Liver (tissue), 9 donors: Measurements from ENCODE around the gene ACBD7. TPM values are rescaled to one million over a fixed set of nuclear protein-coding genes. Genes with fewer than 3 reads are reported as not detected.

Experiments used
- DNase-seq: peaks from one replicate; pipeline ENCODE4 v3.0.0-alpha.2; 2017; ENCODE audit warnings: low spot score
- H3K27ac ChIP-seq, 2 donors: one replicate each; pipeline ENCODE4 v1.7.0; 2013; ENCODE audit warnings: inconsistent platforms in 2 of 2, low read length in 2 of 2, control low read depth in 1 of 2, low read depth in 1 of 2, mild to moderate bottlenecking in 1 of 2
- H3K27me3 ChIP-seq, 4 donors: one replicate each; pipeline versions ENCODE4 v1.6.1 to v1.7.0; 2013; ENCODE audit warnings: low read length in 3 of 4, inconsistent platforms in 1 of 4, mild to moderate bottlenecking in 1 of 4, moderate library complexity in 1 of 4; ENCODE audit not compliant: control insufficient read depth in 4 of 4, insufficient read depth in 4 of 4
- H3K36me3 ChIP-seq, 4 donors: one replicate each; pipeline versions ENCODE4 v1.6.1 to v1.7.0; 2013; ENCODE audit warnings: low read length in 3 of 4, mild to moderate bottlenecking in 3 of 4, low read depth in 1 of 4, moderate library complexity in 1 of 4; ENCODE audit not compliant: control insufficient read depth in 4 of 4, insufficient read depth in 3 of 4
- H3K4me1 ChIP-seq, 4 donors: one replicate each; pipeline versions ENCODE4 v1.6.1 to v1.7.0; 2013; ENCODE audit warnings: low read length in 3 of 4, mild to moderate bottlenecking in 3 of 4, moderate library complexity in 1 of 4; ENCODE audit not compliant: control insufficient read depth in 4 of 4, insufficient read depth in 4 of 4
- H3K4me3 ChIP-seq, 3 donors: one replicate each; pipeline versions ENCODE4 v1.6.1 to v1.7.0; 2013; ENCODE audit warnings: low read length in 3 of 3, control low read depth in 1 of 3, low read depth in 1 of 3, mild to moderate bottlenecking in 1 of 3
- H3K9ac ChIP-seq, 2 donors: one replicate each; pipeline ENCODE4 v1.7.0; 2013; ENCODE audit warnings: low read length in 2 of 2, mild to moderate bottlenecking in 2 of 2, moderate library complexity in 2 of 2, control low read depth in 1 of 2, low read depth in 1 of 2
- H3K9me3 ChIP-seq, 4 donors: one replicate each; pipeline versions ENCODE4 v1.6.1 to v1.7.0; 2013; ENCODE audit warnings: low read length in 3 of 4; ENCODE audit not compliant: control insufficient read depth in 4 of 4
- ATF3 ChIP-seq: IDR thresholded peaks from 2 replicates; pipeline ENCODE4 v1.6.1; 2016; ENCODE audit warnings: antibody characterized with exemption
- EGR1 ChIP-seq, 2 donors: IDR thresholded peaks; 2 replicates each; pipeline ENCODE4 v1.6.1; 2016 to 2018; ENCODE audit warnings: antibody characterized with exemption in 2 of 2, low read depth in 2 of 2
- FOXA1 ChIP-seq: IDR thresholded peaks from 2 replicates; pipeline ENCODE4 v1.6.1; 2016; ENCODE audit warnings: antibody characterized with exemption
- FOXA2 ChIP-seq: IDR thresholded peaks from 2 replicates; pipeline ENCODE4 v1.6.1; 2016; ENCODE audit warnings: antibody characterized with exemption
- GABPA ChIP-seq, 2 donors: IDR thresholded peaks in 1 of 2; conservative IDR thresholded peaks in 1 of 2; 2 replicates each; pipeline ENCODE4 v1.6.1; 2016; ENCODE audit warnings: antibody characterized with exemption in 2 of 2, mild to moderate bottlenecking in 1 of 2, moderate library complexity in 1 of 2
- HNF4A ChIP-seq, 2 donors: conservative IDR thresholded peaks; 2 replicates each; pipeline ENCODE4 v1.6.1; 2016; ENCODE audit warnings: antibody characterized with exemption in 2 of 2, mild to moderate bottlenecking in 2 of 2
- JUND ChIP-seq, 2 donors: IDR thresholded peaks; 2 replicates each; pipeline ENCODE4 v1.6.1; 2016; ENCODE audit warnings: antibody characterized with exemption in 2 of 2
- NR2F2 ChIP-seq: IDR thresholded peaks from 2 replicates; pipeline ENCODE4 v1.6.1; 2016; ENCODE audit warnings: antibody characterized with exemption
- RAD21 ChIP-seq, 2 donors: IDR thresholded peaks; 2 replicates each; pipeline ENCODE4 v1.6.1; 2016; ENCODE audit warnings: antibody characterized with exemption in 2 of 2, mild to moderate bottlenecking in 2 of 2
- RXRA ChIP-seq, 2 donors: IDR thresholded peaks; 2 replicates each; pipeline ENCODE4 v1.6.1; 2017 to 2018; ENCODE audit warnings: antibody characterized with exemption in 2 of 2, mild to moderate bottlenecking in 1 of 2
- SP1 ChIP-seq: IDR thresholded peaks from 2 replicates; pipeline ENCODE4 v1.6.1; 2018; ENCODE audit warnings: antibody characterized with exemption, mild to moderate bottlenecking
- ZBTB33 ChIP-seq: IDR thresholded peaks from 2 replicates; pipeline ENCODE4 v1.6.1; 2016; ENCODE audit warnings: antibody characterized with exemption
- WGBS: extraction: QIAGEN DNeasy Blood & Tissue Kit; methylation state at CpG from one replicate; pipeline ENCODE4 v1.1.7; 2013; 5-methylcytosine and 5-hydroxymethylcytosine counted together
- polyA plus RNA-seq, 2 donors: library from polyadenylated mRNA; stranded (reverse) in 1 of 2; unstranded in 1 of 2; fragments of 200-250 nt in 1 of 2; fragments of >200 nt in 1 of 2; fragmentation: Nextera tagmentation in 1 of 2; extraction: Ambion mirVana in 1 of 2; gene quantifications; one replicate each; pipeline versions ENCODE4 v1.2.1 to v1.2.3, GENCODE V29; 2013 to 2015
- total RNA-seq, 2 donors: library from RNA; depleted of rRNA; stranded (reverse); fragments of >200 nt; gene quantifications; one replicate each; pipeline ENCODE4 v1.2.3, GENCODE V29; 2014
- TF ChIP-seq, protein P1 (sequence below): IDR thresholded peaks from 2 replicates; pipeline ENCODE4 v1.6.1; 2016; ENCODE audit warnings: antibody characterized with exemption, mild to moderate bottlenecking
- TF ChIP-seq, protein P2 (sequence below): IDR thresholded peaks from 2 replicates; pipeline ENCODE4 v1.6.1; 2016; ENCODE audit warnings: antibody characterized with exemption
- donor health status: healthy.
- donor health status: healthy.
- donor health status: healthy.
- donor health status: healthy.
- donor health status: healthy.

ACBD7 gene
- total and polyA plus RNA-seq, 4 donors: 0.13 to 0.37 TPM; not detected in 2

GRCh38 chr10:15067154-15067553, 21.4 kb downstream of the ACBD7 start:
- Histone ChIP-seq H3K36me3 (no peaks in the 10 kb centered on the region), H3K27me3 (no peaks in the 10 kb centered on the region), H3K27ac (no peak overlapping the region), H3K4me3 (no peak overlapping the region), H3K9me3 (peaks cover 0 to 3% (median 0%) of the 10 kb centered on the region in 4 donors), H3K4me1 (no peaks in the 10 kb centered on the region), H3K9ac (no peak overlapping the region)
- 82% methylated on average over 5 of the region's 5 CpGs for WGBS
- DNase-seq: no peak
- TF ChIP-seq FOXA1: no peak
- TF ChIP-seq JUND (IDR thresholded peaks at IDR 0.05): no peak
- TF ChIP-seq GABPA (IDR thresholded peaks at IDR 0.05 in 1 of 2, conservative IDR thresholded peaks at IDR 0.05 in 1 of 2): no peak

DNA sequence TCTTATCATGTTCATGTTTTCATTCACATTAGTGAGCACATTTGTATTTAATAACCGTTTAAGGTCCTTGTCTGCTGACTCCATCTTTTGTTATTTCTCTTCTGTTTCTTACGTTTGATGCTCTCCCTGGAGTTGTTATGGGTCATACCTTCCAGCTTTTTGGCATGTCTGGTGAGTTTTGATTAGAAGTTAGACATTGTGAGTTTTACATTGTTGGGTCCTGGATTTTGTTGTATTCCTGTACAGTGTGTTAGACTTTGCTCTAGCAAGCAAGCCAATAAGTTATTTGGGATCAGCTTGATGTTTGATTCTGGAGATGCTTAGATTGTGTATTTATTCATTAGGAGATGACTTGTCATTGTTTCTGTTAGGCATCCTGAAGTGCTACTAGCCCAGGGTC, 27.9 kb downstream of the ACBD7 start:
- WGBS: 75% methylated on average over 2 of the region's 2 CpGs

DNA sequence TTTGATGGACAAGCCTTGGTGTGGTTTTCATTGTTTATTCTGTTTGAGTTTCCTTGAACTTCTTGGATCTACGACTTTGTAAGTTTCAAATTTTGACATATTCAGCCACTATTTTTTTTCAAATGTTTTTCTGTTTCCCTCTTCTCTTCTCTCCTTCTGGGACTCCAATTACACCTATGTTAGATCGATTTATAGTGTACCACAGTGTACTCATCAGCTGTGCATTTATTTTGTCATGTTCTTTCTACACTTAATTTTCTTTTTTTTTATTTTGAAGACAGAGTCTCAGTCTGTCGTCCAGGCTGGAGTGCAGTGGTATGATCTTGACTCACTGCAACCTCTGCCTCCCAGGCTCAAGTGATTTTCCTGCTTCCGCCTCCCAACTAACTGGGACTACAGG, 28.7 kb downstream of the ACBD7 start:
- DNase-seq: no peak
- H3K36me3 ChIP-seq: no peaks in the 10 kb centered on the region
- H3K4me3 ChIP-seq: no peak overlapping the region
- H3K27ac ChIP-seq: no peak overlapping the region
- 84% methylated on average over 4 of the region's 4 CpGs for WGBS
- H3K9ac ChIP-seq: no peak overlapping the region
- H3K9me3 ChIP-seq: peaks cover 0 to 2% (median 0%) of the 10 kb centered on the region in 4 donors
- no peaks in the 10 kb centered on the region for H3K4me1 ChIP-seq
- H3K27me3 ChIP-seq: no peaks in the 10 kb centered on the region
- TF ChIP-seq NR2F2 (no peak), HNF4A (conservative IDR thresholded peaks at IDR 0.05) (no peak), GABPA (IDR thresholded peaks at IDR 0.05 in 1 of 2, conservative IDR thresholded peaks at IDR 0.05 in 1 of 2) (no peak), JUND (IDR thresholded peaks at IDR 0.05) (no peak), FOXA2 (no peak), RAD21 (IDR thresholded peaks at IDR 0.05) (no peak), ATF3 (no peak), SP1 (no peak), EGR1 (IDR thresholded peaks at IDR 0.05; ENCODE audit: low read depth in 2 of 2) (no peak), FOXA1 (no peak), ZBTB33 (no peak)
- TF ChIP-seq, protein P1, sequence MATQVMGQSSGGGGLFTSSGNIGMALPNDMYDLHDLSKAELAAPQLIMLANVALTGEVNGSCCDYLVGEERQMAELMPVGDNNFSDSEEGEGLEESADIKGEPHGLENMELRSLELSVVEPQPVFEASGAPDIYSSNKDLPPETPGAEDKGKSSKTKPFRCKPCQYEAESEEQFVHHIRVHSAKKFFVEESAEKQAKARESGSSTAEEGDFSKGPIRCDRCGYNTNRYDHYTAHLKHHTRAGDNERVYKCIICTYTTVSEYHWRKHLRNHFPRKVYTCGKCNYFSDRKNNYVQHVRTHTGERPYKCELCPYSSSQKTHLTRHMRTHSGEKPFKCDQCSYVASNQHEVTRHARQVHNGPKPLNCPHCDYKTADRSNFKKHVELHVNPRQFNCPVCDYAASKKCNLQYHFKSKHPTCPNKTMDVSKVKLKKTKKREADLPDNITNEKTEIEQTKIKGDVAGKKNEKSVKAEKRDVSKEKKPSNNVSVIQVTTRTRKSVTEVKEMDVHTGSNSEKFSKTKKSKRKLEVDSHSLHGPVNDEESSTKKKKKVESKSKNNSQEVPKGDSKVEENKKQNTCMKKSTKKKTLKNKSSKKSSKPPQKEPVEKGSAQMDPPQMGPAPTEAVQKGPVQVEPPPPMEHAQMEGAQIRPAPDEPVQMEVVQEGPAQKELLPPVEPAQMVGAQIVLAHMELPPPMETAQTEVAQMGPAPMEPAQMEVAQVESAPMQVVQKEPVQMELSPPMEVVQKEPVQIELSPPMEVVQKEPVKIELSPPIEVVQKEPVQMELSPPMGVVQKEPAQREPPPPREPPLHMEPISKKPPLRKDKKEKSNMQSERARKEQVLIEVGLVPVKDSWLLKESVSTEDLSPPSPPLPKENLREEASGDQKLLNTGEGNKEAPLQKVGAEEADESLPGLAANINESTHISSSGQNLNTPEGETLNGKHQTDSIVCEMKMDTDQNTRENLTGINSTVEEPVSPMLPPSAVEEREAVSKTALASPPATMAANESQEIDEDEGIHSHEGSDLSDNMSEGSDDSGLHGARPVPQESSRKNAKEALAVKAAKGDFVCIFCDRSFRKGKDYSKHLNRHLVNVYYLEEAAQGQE: no peak

More for the DNA sequence above, 27.9 kb downstream of the ACBD7 start:
- Histone ChIP-seq H3K4me3 (no peak overlapping the region), H3K27me3 (no peaks in the 10 kb centered on the region), H3K36me3 (no peaks in the 10 kb centered on the region), H3K4me1 (no peaks in the 10 kb centered on the region), H3K27ac (no peak overlapping the region), H3K9me3 (peaks cover 0 to 3% (median 1%) of the 10 kb centered on the region in 4 donors), H3K9ac (no peak overlapping the region)
- no peak for TF ChIP-seq ZBTB33
- no peak for TF ChIP-seq RXRA (IDR thresholded peaks at IDR 0.05)
- TF ChIP-seq, protein P2, sequence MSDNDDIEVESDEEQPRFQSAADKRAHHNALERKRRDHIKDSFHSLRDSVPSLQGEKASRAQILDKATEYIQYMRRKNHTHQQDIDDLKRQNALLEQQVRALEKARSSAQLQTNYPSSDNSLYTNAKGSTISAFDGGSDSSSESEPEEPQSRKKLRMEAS: no peak
- no peak for TF ChIP-seq NR2F2
- TF ChIP-seq FOXA1: no peak
- TF ChIP-seq RAD21 (IDR thresholded peaks at IDR 0.05): no peak
- no peak for TF ChIP-seq EGR1 (IDR thresholded peaks at IDR 0.05; ENCODE audit: low read depth in 2 of 2)
- no peak for DNase-seq
